Measurements from ENCODE around the gene TGFBI.

TGFBI gene

GRCh38 chr5:136108180-136108611, 79.4 kb downstream of the TGFBI start:
- no peak for TF ChIP-seq ZNF274 (IDR thresholded peaks at IDR 0.05; ENCODE audit: low read depth, low read length)
- no peak overlapping the region for H3K4me3 ChIP-seq (ENCODE audit: low read length)

- no peak overlapping the region for H3K4me3 ChIP-seq (ENCODE audit: low read length)
- TF ChIP-seq ZNF274 (IDR thresholded peaks at IDR 0.05; ENCODE audit: low read depth, low read length), result no peak
Observed at GRCh38 chr5:136108766-136109165, 80.0 kb downstream of the TGFBI start.

GRCh38 chr5:136109453-136110135, 80.8 kb downstream of the TGFBI start:
- H3K4me3 ChIP-seq (ENCODE audit: low read length), result no peak overlapping the region
- TF ChIP-seq ZNF274 (IDR thresholded peaks at IDR 0.05; ENCODE audit: low read depth, low read length), result no peak
